ENCODE results near the gene MAS1.
A peak's percentile ranks its signal among the peaks of the same experiment; 100 is the strongest.
"Not testable (repeated sequence)": the region's sequence is repeated elsewhere in the genome, so short reads cannot be mapped to it uniquely, and the experiment has no call there.

MAS1 gene

GRCh38 chr6:159890792-159891191 is at the start of gene MAS1:
MAS1 (plus strand) TSS chr6:159890988; CDS start chr6:159906956, 15,968 bp downstream.
- no peak for DNase-seq

- no peak for DNase-seq
Observed at GRCh38 chr6:159842035-159842434, 48.8 kb upstream of the MAS1 start.

- no peak for DNase-seq
Observed at GRCh38 chr6:159844737-159845645, 45.8 kb upstream of the MAS1 start.

- DNase-seq = not testable (repeated sequence)
Observed at GRCh38 chr6:159848552-159848951, 42.2 kb upstream of the MAS1 start.

GRCh38 chr6:159849851-159850250 is 40.9 kb upstream of the MAS1 start:
- DNase-seq = not testable (repeated sequence)

- peak; percentile 51 for DNase-seq
Observed at GRCh38 chr6:159852877-159853276, 37.9 kb upstream of the MAS1 start.

GRCh38 chr6:159853754-159854153 is 37.0 kb upstream of the MAS1 start:
- DNase-seq = no peak

GRCh38 chr6:159854959-159855358 is 35.8 kb upstream of the MAS1 start:
- DNase-seq = no peak

GRCh38 chr6:159858259-159858658 is 32.5 kb upstream of the MAS1 start:
- DNase-seq = no peak

GRCh38 chr6:159860482-159860881 is 30.3 kb upstream of the MAS1 start:
- no peak for DNase-seq

- peak; percentile 10 for DNase-seq
Observed at GRCh38 chr6:159862103-159862502, 28.7 kb upstream of the MAS1 start.

- DNase-seq = peak; percentile 41
Observed at GRCh38 chr6:159863341-159863740, 27.4 kb upstream of the MAS1 start.

GRCh38 chr6:159865226-159865920 is 25.4 kb upstream of the MAS1 start:
- no peak for DNase-seq

- no peak for DNase-seq
Observed at GRCh38 chr6:159866286-159867247, 24.2 kb upstream of the MAS1 start.

GRCh38 chr6:159871241-159871640 is 19.5 kb upstream of the MAS1 start:
- DNase-seq = no peak

- no peak for DNase-seq
Observed at GRCh38 chr6:159871906-159872305, 18.9 kb upstream of the MAS1 start.

- no peak for DNase-seq
Observed at GRCh38 chr6:159874435-159874834, 16.4 kb upstream of the MAS1 start.

- no peak for DNase-seq
Observed at GRCh38 chr6:159875194-159875593, 15.6 kb upstream of the MAS1 start.

GRCh38 chr6:159876242-159876641 is 14.5 kb upstream of the MAS1 start:
- no peak for DNase-seq

GRCh38 chr6:159877256-159877808 is 13.5 kb upstream of the MAS1 start:
- no peak for DNase-seq

GRCh38 chr6:159878341-159878740 is 12.4 kb upstream of the MAS1 start:
- DNase-seq = no peak

- no peak for DNase-seq
Observed at GRCh38 chr6:159879856-159880255, 10.9 kb upstream of the MAS1 start.

Data from CD4-positive, alpha-beta T cell treated with Interleukin-6 for 4 hours (primary cell).